ENCODE measurements around the gene DOCK7.
"Not testable (repeated sequence)": the region's sequence is repeated elsewhere in the genome, so short reads cannot be mapped to it uniquely, and the experiment has no call there.

Gene DOCK7

DNA sequence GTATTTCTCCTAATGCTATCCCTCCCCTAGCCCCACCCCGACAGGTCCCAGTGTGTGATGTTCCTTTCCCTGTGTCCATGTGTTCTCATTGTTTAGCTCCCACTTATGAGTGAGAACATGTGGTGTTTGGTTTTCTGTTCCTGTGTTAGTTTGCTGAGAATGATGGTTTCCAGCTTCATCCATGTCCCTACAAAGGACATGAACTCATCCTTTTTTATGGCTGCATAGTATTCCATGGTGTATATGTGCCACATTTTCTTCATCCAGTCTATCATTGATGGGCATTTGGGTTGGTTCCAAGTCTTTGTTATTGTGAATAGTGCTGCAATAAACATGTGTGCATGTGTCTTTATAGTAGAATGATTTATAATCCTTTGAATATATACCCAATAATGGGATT, 77.6 kb downstream of the DOCK7 start:
- not testable (repeated sequence) for DNase-seq

DNA sequence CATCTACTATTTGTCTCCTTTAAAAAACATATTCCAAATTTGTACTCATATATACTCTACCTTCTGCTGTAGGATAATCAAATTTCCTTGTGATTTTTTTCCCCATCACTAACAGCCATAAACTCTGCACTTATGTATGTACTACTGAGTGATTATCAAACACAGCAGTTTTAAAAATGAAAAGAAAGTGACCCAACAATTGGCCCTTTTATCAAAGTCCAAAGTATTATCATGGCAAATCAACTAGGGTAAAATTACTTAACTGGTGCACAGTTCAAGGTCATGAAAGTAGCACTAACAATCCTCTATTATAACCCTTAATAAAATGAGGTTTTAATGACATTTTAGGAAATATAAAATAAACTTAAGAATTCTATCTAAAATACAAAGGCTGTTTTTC, 79.3 kb downstream of the DOCK7 start:
- no peak for DNase-seq

DNA sequence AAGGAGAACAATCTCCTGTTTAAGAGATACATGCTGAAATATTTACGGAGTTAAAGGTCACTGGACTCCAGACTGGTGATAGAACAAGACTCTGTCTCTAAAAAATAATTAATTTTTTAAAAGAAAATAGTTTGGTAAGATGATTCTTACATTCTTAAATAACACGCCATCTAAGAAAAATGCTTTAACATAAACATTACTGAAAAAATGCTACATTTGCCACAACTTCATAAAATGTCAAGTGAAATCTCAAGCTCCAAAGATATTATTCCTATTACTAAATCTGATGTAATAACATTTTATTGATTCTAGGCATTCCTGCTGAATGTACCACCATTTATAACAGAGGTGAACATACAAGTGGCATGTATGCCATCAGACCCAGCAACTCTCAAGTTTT, 86.7 kb downstream of the DOCK7 start:
- DNase-seq = no peak

GRCh38 chr1:62599044-62599443, 89.1 kb downstream of the DOCK7 start:
- DNase-seq = no peak

GRCh38 chr1:62597281-62597680, 90.9 kb downstream of the DOCK7 start, which contains the start of gene ANGPTL3:
Gene ANGPTL3, plus strand, starts transcription at chr1:62597520. Its CDS starts 47 bp downstream, at chr1:62597567.
- DNase-seq = no peak

DNA sequence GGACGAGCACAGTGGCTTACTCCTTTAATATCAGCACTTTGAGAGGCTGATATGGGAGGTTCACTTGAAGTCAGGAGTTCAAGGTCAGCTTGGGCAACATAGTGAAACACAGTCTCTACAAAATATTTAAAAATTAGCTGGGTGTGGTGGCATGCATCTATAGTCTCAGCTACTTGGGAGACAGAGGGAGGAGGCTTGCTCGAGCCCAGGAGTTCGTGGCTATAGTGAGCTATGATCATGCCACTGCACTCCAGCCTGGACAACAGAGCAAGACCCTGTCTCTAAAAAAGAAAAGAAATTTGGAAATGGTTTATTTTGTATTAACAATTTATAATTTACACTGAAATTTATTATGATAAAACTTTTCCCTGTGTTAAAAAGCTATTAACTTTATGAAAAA, 92.5 kb downstream of the DOCK7 start:
- DNase-seq = no peak

DNA sequence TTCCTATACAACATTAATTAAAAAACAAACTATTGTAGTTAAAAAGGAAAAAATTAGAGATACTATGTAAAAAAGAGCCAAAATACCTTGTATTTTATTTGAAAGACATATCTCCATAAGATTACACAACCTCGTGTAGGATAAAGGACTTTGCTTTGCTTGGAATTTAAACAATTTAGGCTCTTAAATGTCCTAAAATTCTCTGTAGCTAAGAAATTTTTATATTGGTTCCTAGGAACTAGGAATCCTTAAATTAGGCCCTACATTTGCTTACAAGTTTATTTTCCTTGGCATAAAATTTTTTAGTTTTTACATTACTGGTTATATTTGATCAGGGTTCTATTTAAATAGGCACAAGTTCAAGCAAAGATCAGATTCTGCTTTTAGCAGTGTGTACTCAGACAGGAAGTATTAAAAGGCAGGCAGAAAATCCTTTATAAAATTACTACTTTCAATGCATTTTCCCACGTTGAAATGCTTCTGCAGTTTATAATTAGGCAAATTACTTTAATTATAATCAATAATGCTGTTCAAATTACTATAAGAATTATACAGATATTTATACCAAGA, 94.3 kb downstream of the DOCK7 start:
- no peak for DNase-seq

DNA sequence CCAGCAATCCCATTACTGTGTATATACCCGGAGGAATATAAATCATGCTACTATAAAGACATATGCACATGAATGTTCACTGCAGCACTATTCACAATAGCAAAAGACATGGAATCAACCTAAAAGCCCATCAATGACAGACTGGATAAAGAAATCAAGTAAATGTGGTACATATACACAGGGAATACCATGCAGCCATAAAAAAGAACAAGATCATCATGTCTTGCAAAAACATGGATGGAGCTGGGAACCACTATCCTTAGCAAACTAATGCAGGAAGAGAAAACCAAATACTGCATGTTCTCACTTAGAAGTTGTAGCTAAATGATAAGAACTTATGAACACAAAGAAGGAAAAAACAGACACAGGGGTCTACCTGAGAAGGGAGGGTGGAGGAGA, 97.2 kb downstream of the DOCK7 start:
- DNase-seq = no peak

DNA sequence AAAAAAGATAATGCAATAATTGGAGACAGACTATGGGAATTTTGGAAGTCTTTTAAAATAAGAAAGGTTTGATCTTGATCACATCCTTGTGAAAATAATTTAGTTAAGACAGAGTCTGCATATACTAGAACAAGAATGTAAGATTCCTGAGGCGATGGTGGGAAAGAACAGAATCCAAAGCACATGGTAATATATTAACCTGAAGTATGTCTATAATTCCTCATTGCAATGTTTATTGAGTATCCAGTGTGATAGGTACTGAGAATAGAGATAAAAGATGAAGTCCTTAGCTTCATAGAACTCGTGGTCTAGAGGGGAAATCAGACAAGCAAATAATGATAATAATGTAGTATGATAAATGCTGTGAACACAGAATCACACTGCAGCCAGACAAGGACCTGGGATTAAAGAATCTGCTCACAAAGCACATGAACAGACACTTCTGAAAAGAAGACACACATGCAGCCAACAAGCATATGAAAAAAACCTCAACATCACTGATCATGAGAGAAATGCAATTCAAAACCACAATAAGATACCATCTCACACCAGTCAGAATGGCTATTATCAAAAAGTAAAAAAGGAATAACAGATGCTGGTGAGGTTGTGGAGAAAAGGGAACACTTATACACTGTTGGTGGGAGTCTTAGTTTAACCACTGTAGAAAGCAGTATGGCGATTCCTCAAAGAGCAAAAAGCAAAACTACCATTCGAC, 97.8 kb downstream of the DOCK7 start:
- DNase-seq = no peak

DNA sequence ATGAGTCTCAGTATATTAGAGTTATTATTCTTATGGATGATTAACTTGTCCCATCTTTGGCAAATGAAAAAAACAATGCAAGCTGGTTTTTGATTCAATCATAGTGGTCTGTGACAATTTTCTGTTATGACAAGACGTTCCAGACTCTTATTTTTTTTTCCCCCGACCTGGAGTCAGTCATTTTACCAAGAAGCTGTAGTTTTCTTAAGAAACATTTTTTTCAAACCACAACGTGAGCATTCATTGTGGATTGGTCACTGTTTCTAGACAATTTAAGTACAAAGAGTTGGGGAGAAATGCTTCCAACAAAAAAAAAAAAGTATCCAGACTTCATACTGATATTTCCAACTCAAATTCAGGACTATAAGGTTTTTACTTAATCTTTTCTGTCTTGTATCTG, 98.9 kb downstream of the DOCK7 start:
- no peak for DNase-seq

DNA sequence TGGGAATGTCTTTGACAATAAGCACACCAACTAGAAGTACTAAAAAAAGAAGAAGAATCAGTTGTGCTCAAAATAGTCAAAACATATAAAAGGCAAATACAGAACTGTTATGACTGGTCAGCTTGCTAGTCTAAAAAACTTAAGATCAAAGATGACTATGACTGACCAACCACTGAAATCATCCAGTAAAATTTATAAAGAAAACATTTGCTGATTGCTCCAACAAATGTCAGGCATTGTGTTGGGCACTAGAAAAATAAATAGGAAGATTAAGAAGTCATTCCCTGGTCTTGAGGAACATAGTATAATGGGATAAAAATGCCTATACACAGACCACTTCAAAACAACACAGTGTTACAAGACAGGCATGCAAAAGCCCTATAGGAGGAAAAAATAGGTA, 100.2 kb downstream of the DOCK7 start:
- DNase-seq = no peak

GRCh38 chr1:62585469-62586155, 102.6 kb downstream of the DOCK7 start:
- no peak for DNase-seq

DNA sequence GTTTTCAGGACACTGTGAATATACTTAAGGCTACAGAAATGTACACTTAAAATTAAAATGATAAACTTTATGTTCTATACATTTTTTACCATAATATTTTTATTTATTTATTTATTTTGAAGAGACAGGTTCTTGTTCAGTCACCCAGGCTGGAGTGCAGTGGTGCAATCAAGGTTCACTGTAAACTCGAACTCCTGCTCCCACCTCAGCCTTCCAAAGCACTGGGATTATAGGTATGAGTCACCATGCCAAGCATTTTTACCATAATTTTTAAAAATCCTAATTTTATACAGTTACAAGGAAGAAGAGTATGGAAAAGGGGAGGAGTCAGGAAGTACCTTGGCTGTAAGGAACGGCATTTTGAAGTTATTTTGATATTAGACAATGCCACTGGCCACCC, 114.5 kb downstream of the DOCK7 start:
- no peak for DNase-seq

- no peak for DNase-seq
These were observed 115.7 kb downstream of the DOCK7 start for GRCh38 chr1:62572476-62572875.

DNA sequence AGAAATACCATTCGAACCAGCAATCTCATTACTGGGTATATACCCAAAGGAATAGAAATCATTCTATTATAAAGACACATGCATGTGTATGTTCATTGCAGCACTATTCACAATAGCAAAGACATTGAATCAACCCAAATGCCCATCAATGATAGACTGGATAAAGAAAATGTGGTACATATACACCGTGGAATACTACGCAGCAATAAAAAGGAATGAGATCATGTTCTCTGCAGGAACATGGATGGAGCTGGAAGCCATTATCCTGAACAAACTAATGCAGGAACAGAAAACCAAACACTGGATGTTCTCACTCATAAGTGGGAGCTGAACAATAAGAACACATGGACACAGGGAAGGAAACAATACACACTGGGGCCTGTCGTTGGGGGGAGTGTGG, 116.7 kb downstream of the DOCK7 start:
- DNase-seq = not testable (repeated sequence)

DNA sequence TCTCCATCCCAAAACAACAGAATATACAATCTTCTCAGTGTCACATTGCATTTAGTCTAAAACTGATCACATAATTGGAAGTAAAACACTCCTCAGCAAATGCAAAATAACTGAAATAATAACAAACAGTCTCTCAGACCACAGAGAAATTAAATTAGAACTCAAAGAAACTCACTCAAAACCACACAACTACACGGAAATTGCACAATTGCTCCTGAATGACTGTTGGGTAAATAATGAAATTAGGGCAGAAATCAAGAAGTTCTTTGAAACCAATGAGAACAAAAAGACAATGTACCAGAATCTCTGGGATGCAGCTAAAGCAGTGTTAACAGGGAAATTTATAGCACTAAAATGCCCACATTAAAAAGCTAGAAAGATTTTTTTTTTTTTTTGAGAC, 120.3 kb downstream of the DOCK7 start:
- not testable (repeated sequence) for DNase-seq

GRCh38 chr1:62567182-62567581, 121.0 kb downstream of the DOCK7 start:
- DNase-seq = not testable (repeated sequence)

GRCh38 chr1:62561306-62561705, 126.9 kb downstream of the DOCK7 start:
- DNase-seq = no peak

DNA sequence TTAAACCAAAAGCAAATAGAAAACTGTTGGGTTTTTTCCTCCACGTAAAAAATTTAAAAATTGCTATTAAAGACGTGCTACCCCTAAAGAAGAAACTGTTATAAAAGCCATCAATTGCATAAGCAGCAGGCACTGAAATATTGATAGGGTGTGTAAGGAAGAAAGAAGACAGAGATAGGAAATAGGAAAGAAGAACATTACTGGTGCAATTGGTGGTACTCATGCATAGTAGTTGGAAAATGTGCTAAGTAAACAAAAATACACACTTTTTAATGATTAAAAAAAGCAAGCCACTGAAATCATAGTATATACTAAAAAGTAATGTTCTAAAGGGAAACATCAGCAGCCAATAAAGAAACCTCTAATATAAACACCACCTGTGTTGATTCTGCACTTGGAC, 143.6 kb downstream of the DOCK7 start:
- DNase-seq = no peak

DNA sequence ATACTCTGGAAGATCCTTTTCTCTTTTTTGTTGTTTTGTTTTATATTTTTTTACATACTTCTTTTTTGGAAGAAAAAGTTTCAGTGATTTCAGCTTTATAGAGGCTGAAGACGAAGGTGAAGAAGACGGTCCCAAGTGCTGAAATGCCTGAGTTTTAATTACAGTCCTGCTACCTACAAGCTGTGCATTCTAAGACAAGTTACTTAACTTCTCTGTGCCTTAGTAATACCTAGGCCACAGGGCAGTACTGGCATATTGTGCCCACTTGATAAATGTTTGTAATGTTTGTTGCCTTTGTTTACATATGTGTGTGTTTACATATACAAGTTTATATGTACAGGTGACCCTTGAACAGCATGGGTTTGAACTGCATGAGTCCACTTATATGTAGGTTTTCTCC, 147.1 kb downstream of the DOCK7 start:
- no peak for DNase-seq

GRCh38 chr1:62539028-62539447, 149.1 kb downstream of the DOCK7 start:
- no peak for DNase-seq

- DNase-seq = no peak
These were observed 151.3 kb downstream of the DOCK7 start for GRCh38 chr1:62536865-62537264.

DNA sequence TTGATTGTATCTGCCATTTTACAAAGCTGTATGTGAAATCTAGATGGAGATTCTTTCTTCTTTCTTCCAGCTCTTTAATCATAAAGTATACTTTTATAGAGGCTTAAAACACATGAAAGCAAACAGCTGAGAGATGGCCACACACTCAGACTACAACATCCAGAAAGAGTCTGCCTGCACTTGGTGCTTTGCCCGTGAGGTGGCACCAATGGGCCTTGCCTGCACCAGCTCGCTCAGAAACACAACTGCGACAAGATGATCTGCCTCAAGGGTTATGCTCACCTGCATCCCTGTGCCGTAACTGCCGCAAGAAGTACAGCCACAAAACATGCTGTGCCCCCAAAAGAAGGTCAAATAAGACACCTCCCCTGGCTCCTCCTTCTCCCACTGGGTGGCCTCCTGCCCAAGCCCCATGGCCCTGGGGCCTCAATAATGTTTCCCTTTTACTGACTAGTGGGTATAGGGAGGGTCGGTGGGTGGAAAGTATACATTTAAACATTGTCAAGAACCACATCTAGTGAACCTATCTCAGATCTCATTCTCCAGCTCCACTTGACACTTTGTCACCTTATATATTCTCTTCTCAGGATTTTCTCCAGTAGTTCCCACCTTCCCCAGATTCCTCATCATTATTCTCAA, 157.6 kb downstream of the DOCK7 start:
- no peak for DNase-seq

DNA sequence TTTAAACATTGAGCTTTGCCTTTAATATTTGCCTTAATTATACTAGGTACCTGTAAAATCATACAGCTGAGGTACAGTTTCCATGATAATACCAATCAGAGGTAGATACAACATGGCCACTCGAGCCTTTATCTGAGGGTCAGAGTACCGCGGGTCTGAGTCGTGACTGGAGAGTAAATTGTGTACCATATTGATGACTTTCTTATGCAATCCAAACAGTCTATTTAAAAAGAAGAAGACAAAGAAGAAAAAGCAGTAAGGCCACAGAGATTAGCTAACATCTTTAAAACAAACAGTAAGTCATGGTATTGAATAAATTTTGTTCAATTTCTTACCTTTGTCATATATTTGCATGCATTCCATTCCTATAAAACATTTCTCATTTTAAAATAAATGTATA, 159.0 kb downstream of the DOCK7 start:
- no peak for DNase-seq
